Measurements from ENCODE around the gene IQSEC3. TPM values are rescaled to one million over a fixed set of nuclear protein-coding genes. Genes with fewer than 3 reads are reported as not detected.

The IQSEC3 gene
- not detected in 2 replicates for total RNA-seq

DNA sequence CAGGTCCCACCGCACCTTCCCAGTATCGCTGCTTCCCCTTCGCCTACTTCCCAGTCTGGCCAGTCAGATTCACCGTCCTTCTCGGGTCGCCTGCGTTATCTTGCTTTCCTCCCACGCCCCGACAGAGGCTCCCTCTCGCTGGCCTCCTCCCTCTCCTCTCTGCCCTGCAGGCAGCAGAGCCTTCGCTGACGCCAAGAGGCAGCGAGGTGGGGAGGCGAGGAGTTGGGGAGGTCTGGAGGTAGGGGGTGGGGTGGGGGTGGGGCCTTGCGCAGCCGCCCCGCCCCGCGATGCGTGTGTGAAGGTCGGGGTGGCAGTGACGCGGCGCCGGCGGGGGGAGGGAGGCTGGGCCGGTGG lies at the start of gene IQSEC3:
Gene IQSEC3, plus strand, starts transcription at position 340 of the 354 bp plus-strand sequence. CDS start 116 bp downstream, outside the sequence.

GRCh38 chr12:214003-214741 lies 147.6 kb downstream of the IQSEC3 start, which contains the start of gene SLC6A12:
Gene SLC6A12, minus strand, starts transcription at chr12:214157. Its CDS starts 4,171 bp downstream, at chr12:209986.

Other genes starting within 250 kb of the IQSEC3 start
- gene SLC6A12, start 147.4 kb downstream of the IQSEC3 start, total RNA-seq, result not detected in 2 replicates
- gene SLC6A13, start 196.1 kb downstream of the IQSEC3 start, total RNA-seq, result under 0.01 TPM in 1 of 2 replicates, not detected in the other